GM21423 (cell line): ENCODE results near the gene HNF4A.

Experiments used
- ATAC-seq: cut with Tn5 transposase; IDR thresholded peaks from one replicate; pipeline ENCODE4 v1.9.1; 2021; ENCODE audit warnings: mild to moderate bottlenecking, moderate library complexity; ENCODE audit not compliant: unreplicated experiment

HNF4A gene

DNA sequence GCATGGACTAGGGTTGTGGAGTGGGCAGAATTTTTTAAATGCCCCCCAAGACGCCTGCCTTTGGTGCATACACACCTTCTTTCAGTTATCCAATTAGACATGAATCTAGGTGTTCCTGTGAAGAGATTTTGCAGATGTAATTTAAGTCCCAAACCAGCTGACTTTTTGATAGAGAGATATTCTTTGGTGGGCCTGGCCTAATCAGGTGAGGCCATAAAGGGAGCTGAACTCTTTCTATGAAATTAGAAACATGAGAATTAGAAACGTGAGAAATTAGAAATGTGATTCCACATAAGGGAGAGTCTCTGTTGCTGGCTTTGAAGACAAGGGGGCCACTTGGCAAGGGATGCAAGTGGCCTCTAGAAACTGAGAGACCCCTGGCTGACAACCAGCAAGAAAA, 83.8 kb downstream of the HNF4A start:
- no peak for ATAC-seq

GRCh38 chr20:44442298-44443070, 87.0 kb downstream of the HNF4A start:
- ATAC-seq: no peak

- no peak for ATAC-seq
Measured at GRCh38 chr20:44445742-44446710, 90.5 kb downstream of the HNF4A start.

- no peak for ATAC-seq
Measured at GRCh38 chr20:44447827-44448419, 92.4 kb downstream of the HNF4A start.

DNA sequence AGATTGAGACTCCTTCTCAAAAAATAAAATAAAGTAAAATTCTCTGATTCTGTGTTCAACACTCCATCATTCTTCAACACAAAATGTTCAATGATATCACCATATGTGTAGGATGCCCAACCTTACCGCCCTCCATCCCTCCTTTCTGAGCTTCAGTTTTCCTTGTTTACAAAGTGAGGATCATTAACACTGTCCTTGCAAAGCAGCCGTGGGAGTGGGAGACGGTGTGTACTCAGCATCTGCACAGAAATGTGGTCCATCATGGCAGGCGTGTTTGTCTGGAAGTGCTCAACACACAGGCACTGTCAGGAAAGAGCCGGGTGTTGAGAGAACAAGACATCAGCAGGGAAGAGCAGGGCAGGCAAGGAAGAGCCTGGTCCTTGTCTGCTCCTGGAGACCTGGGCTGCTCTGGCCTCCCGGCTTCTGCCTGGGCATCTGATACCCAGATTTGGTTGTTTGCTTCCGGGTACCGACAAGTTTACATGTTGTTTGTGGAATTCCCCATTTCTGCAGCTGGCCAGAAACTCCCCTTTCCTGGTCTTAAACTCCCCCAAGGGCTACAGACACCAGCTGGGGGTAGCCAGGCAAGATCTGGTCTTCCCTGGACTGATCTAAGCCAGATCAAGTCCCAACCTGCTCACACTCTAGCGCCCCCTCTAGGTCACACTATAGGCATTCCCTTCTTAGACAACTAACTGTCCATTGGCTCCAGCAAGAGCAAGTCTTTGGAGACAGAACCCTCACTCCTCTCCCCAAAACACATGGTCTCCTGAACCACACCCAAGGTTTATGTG, 93.5 kb downstream of the HNF4A start:
- ATAC-seq: no peak

DNA sequence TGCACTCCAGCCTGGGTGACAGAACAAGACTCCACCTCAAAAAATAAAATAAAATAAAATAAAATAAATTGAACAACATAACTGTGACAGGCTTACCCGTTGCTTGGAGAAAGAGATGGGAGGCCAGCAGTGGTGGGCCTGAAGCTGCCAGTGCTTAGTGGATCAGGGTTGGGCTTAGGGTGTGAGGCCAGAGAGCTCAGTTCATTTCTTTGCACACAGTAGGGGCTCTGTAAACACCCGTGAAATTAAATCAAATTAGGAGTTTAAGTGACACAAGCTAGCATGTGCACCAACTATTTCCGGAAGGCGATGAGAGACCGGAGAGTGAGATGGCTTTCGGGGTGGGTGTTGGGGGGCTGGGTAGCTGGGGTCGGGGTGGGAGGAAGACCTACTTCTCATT, 94.4 kb downstream of the HNF4A start:
- ATAC-seq: no peak

DNA sequence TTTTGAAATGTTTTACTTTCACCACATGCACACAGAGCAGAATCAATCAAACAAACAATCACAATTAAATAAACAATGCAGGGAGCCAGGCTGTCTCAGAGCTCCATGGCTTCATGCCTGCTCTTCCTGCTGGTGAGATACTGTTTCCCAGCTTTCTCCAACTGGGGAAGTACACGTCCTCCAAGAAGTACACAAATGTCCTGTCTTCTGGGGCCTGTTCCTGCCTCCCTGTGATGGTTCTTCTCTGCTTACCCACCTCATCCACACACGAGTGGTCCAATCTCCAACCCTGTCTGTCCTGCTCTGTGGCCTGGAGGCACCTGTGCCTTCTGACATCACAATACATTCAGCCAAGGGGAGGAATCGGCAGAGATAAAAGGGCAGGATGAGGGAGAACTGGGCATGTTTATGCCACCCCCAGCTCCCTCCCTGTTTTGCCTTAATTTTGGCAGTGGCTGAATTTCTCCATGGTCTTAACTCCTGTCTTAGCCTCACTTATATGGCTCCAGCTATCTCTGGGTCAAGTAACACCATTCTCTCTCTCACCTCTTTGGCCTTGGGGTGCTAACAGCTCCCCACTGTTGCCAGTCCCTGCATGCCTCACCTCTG, 94.9 kb downstream of the HNF4A start:
- no peak for ATAC-seq

- no peak for ATAC-seq
Measured at GRCh38 chr20:44450903-44451450, 95.5 kb downstream of the HNF4A start.

GRCh38 chr20:44454306-44454963, 98.9 kb downstream of the HNF4A start:
- no peak for ATAC-seq

DNA sequence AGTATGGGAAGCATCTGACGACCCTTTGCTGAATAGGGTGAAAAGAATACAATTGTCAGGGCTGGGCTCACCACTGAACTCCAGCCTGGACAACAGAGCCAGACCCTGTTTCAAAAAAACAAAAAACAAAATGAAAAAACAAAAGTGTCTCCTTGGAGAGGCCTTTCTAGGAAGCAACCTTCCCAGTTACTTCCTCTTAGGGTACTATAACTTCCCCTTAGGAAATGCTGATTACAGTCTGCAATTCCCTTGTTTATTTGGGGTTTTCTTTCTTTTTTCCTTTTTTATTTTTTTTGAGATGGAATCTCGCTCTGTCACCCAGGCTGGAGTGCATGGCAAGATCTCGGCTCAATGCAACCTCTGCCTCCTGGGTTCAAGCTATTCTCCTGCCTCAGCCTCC, 99.6 kb downstream of the HNF4A start:
- no peak for ATAC-seq

DNA sequence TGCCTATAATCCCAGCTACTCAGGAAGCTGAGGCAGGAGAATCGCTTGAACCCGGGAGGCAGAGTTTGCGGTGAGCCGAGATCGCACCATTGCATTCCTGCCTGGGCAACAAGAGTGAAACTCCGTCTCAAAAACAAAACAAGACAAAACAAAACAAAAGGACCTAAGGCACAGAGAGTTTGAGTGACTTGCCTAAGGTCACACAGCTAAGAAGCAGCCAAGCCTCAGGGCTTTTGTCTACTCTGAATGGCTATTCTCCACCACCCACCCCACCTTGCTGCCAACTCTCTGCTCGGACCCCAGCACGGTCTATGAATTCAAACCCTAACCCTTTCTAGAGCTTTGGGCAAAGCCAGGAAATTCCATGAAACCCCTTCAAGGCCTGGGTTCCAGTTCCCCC, 101.1 kb downstream of the HNF4A start:
- no peak for ATAC-seq

GRCh38 chr20:44457016-44457415, 101.5 kb downstream of the HNF4A start:
- ATAC-seq: no peak

DNA sequence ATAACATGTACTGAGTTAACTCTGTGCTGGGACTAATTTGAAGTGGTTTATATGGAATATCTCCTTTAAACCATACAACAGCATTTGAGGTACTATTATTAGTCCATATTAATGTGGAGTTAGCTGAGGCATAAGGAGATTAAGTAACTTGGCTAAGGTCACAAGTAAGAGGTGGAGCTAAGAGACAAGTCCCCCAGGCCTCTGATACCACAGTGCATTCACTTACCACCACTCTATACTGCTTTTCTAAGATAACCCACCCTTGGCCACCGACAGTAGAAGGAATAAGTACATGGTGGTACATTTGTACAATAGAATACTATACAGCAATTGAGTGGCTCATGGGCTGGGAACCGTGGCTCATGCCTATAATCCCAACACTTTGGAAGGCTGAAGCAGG, 103.8 kb downstream of the HNF4A start:
- ATAC-seq: no peak

DNA sequence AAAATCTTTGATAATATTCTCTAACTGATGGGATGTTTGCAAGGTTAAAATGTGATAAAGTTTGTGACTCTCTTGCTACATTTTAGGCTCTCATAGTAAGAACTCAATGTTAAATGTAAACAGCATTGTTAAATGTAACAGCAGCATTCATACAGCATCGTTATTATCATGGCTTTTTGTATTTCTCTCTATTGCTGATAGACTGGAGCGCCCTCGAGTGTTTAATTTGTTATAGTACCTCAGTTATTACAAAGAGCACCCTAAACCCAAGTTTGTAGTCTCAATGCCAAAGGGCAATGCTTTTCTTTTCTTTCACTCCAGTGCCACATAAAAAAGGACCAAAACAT, 105.3 kb downstream of the HNF4A start:
- no peak for ATAC-seq

DNA sequence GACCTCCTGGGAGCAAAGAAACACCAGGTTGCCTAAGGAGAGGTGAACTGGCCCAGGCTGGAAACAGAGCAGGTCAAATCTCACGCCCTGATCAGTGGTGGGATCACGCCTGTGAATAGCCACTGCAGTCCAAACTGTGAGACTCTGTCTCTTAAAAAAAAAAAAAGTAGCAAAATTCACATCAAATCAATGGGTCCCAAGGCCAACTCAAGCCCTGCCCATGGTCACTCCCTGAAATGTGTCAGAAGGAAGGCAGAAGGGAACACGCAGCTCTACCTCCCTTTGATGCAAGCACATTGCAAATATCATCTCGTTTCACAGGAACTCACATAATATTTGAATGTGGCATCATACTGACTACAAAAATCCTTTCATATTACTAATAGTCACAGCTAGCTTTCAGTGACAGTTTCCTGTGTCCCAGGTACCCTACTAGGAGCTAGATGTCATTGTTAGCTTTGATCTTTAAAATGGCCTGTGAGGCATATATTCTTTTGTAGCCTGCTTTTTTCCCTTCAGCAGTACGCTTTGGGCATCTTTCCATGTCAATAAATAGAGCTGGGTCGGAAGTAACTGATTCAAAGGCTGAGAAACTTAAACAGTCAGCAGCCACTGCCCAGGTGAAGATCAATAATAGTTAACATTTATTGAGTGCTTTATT, 105.8 kb downstream of the HNF4A start:
- ATAC-seq: no peak

DNA sequence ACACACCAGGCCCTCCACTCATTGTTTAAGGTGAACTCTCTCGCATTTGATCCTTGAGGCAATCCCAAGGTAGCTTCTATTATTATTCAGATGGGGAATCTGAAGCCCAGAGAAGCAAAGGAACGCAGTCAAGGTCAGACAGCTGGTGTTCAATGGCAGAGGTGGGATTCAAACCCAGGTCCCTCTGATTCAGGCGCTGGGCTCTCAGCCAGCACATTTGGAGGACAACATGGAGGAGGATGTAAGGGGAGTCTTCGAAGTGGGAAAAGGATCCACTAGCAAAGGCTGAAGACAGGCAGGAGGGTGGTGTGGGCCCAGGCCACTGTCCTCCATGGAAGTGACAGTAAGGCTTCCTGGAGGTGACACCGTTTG, 106.3 kb downstream of the HNF4A start:
- ATAC-seq: no peak

DNA sequence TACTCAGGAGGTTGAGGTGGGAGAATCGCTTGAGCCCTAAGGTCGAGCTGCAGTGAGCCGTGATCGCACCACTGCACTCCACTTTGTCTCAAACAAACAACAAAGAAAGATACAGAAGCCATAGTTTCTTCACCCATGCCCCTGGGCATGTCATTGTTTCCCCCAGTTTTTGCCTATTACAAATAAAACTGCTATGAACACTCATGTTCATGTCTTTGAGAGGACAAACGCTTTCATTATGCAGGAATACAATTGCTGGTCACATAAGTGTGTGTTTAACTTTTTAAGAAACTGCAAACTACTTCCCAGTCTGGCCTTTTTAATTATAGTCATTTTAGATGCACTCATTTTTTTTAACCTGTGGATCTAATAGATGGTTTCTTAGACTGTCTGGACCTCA, 108.0 kb downstream of the HNF4A start:
- no peak for ATAC-seq

- ATAC-seq: no peak
Measured at GRCh38 chr20:44464514-44464913, 109.0 kb downstream of the HNF4A start.

GRCh38 chr20:44465001-44465560, 109.6 kb downstream of the HNF4A start:
- ATAC-seq: no peak
